ENCODE data around the gene SPARCL1. TPM values are rescaled to one million over a fixed set of nuclear protein-coding genes. Genes with fewer than 3 reads are reported as not detected.
"Not testable (repeated sequence)": the region's sequence is repeated elsewhere in the genome, so short reads cannot be mapped to it uniquely, and the experiment has no call there.

Gene SPARCL1
- total and polyA plus RNA-seq, 4 experiments from 2014 or later = not detected

- Mint-ChIP-seq H3K9me3 (peaks cover 0 to 2% (median 0%) of the 10 kb centered on the region in 8 donors), H3K4me3 (no peak overlapping the region), H3K4me1 (peaks cover 37 to 73% (median 54%) of the 10 kb centered on the region in 4 donors), H3K36me3 (peaks cover 0 to 8% of the 10 kb centered on the region in 2 donors), H3K27ac (no peak overlapping the region), H3K27me3 (no peaks in the 10 kb centered on the region)
- intact Hi-C loops (cut with micrococcal nuclease) = loop anchor here (10.0 kb wide), 2 partner anchors 52 to 1028 kb away; partner anchors contain the start of gene HERC5
- Histone ChIP-seq H3K27ac (ENCODE audit: low read depth, low read length) (no peak overlapping the region), H3K27me3 (ENCODE audit: insufficient read depth, low read length) (no peaks in the 10 kb centered on the region), H3K36me3 (ENCODE audit: insufficient read depth, low read length) (no peaks in the 10 kb centered on the region), H3K4me3 (ENCODE audit: low read length in 2 of 2) (no peak overlapping the region), H3K4me1 (ENCODE audit: insufficient read depth, low read length) (peaks cover 31% of the 10 kb centered on the region), H3K9me3 (ENCODE audit: control insufficient read depth in 1 of 2, low read length in 2 of 2) (no peaks in the 10 kb centered on the region)
- DNase-seq = no peak
- POLR2A ChIA-PET (ENCODE audit: partially characterized antibody) = no interaction called here
- CTCF ChIA-PET (ENCODE audit: partially characterized antibody) = no interaction called here
Measured at GRCh38 chr4:87426865-87427517, 102.2 kb downstream of the SPARCL1 start.

- Histone ChIP-seq H3K27ac (ENCODE audit: low read depth, low read length) (no peak overlapping the region), H3K9me3 (ENCODE audit: control insufficient read depth in 1 of 2, low read length in 2 of 2) (no peaks in the 10 kb centered on the region), H3K4me3 (ENCODE audit: low read length in 2 of 2) (no peak overlapping the region), H3K4me1 (ENCODE audit: insufficient read depth, low read length) (peaks cover 40% of the 10 kb centered on the region), H3K36me3 (ENCODE audit: insufficient read depth, low read length) (no peaks in the 10 kb centered on the region), H3K27me3 (ENCODE audit: insufficient read depth, low read length) (no peaks in the 10 kb centered on the region)
- peak overlapping the region in 2 of 7 donors; percentile 17 to 63 for H3K27ac Mint-ChIP-seq
- H3K4me1 Mint-ChIP-seq = peaks cover 34 to 73% (median 55%) of the 10 kb centered on the region in 4 donors
- H3K4me3 Mint-ChIP-seq = no peak overlapping the region
- peaks cover 0 to 2% (median 0%) of the 10 kb centered on the region in 8 donors for H3K9me3 Mint-ChIP-seq
- no peak for DNase-seq
- H3K36me3 Mint-ChIP-seq = peaks cover 0 to 8% of the 10 kb centered on the region in 2 donors
- no peaks in the 10 kb centered on the region for H3K27me3 Mint-ChIP-seq
- POLR2A ChIA-PET (ENCODE audit: partially characterized antibody) = interaction anchor here (0.9 to 1.6 kb wide), 2 partner anchors 35 to 37 kb away, joined by 3 to 4 read pairs; partner anchors contain the start of gene HSD17B11
- intact Hi-C loops (cut with micrococcal nuclease) = loop anchor here (10.0 kb wide), 2 partner anchors 51 to 1029 kb away; partner anchors contain the start of gene HERC5
- CTCF ChIA-PET (ENCODE audit: partially characterized antibody) = interaction anchor here (1.2 kb wide), 1 partner anchor 49 kb away, joined by 4 read pairs; no protein-coding TSS in a partner anchor
Measured at GRCh38 chr4:87425711-87426110, 103.5 kb downstream of the SPARCL1 start.

DNA sequence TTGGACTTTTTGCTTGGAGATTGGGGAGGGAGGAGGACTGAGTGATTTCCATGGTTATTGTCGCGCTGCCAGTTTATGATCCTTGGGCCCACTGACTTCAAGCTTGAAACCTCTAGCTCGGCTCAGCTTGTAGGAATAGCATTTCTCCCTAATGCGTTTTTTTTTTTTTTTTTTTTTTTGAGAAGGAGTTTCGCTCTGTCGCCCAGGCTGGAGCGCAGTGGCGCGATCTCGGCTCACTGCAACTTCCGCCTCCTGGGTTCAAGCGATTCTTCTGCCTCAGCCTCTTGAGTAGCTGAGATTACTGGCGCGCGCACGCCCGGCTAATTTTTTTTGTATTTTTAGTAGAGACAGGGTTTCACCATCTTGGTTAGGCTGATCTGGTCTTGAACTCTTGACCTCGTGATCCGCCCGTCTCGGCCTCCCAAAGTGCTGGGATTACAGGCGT, 105.1 kb downstream of the SPARCL1 start:
- not testable (repeated sequence) for H3K9me3 Mint-ChIP-seq; H3K27me3 ChIP-seq (ENCODE audit: insufficient read depth, low read length); H3K9me3 ChIP-seq (ENCODE audit: control insufficient read depth in 1 of 2, low read length in 2 of 2); H3K4me3 ChIP-seq (ENCODE audit: low read length in 2 of 2); H3K27me3 Mint-ChIP-seq; H3K36me3 ChIP-seq (ENCODE audit: insufficient read depth, low read length); DNase-seq; H3K27ac ChIP-seq (ENCODE audit: low read depth, low read length); H3K36me3 Mint-ChIP-seq
- ChIA-PET POLR2A (ENCODE audit: partially characterized antibody) (interaction anchor here (1.6 kb wide), 2 partner anchors 33 to 860 kb away, joined by 4 to 7 read pairs; partner anchors contain the start of genes HSD17B11 and PPM1K), CTCF (ENCODE audit: partially characterized antibody) (interaction anchor here (5.8 kb wide), 1 partner anchor 47 kb away, joined by 42 read pairs; no protein-coding TSS in a partner anchor)
- H3K4me1 ChIP-seq (ENCODE audit: insufficient read depth, low read length) = peaks cover 34% of the 10 kb centered on the region
- H3K4me1 Mint-ChIP-seq = peaks cover 23 to 66% (median 46%) of the 10 kb centered on the region in 4 donors
- peak overlapping the region; percentile 67 to 99 (median 81) for H3K4me3 Mint-ChIP-seq
- intact Hi-C loops (cut with micrococcal nuclease) = loop anchor here (5.0 to 10.0 kb wide), 3 partner anchors 49 to 1398 kb away; partner anchors contain the start of gene HERC5
- H3K27ac Mint-ChIP-seq = peak overlapping the region in 5 of 7 donors; percentile 68 to 98 (median 85)

Other genes with a start within 250 kb of the SPARCL1 start
- under 1 TPM; 0.35 to 0.58 TPM for gene HSD17B13, start 206.5 kb downstream of the SPARCL1 start, total RNA-seq
- under 1 TPM in 1 of 2 donors, not detected in 1; 0.14 TPM for gene HSD17B13, start 206.5 kb downstream of the SPARCL1 start, polyA plus RNA-seq
- gene HSD17B11, start 138.2 kb downstream of the SPARCL1 start, total RNA-seq = 10 to 100 TPM; 69.7 to 69.8 TPM
- 100 to 1,000 TPM in 1 of 2 donors, 10 to 100 TPM in 1; 69.2 to 130 TPM for gene HSD17B11, start 138.2 kb downstream of the SPARCL1 start, polyA plus RNA-seq
- gene NUDT9, start 106.8 kb downstream of the SPARCL1 start, total RNA-seq = 10 to 100 TPM; 16.7 to 18.3 TPM
- 10 to 100 TPM; 21.2 to 24.9 TPM for gene NUDT9, start 106.8 kb downstream of the SPARCL1 start, polyA plus RNA-seq
- gene DSPP, start 79.2 kb upstream of the SPARCL1 start, total RNA-seq = not detected
- gene DSPP, start 79.2 kb upstream of the SPARCL1 start, polyA plus RNA-seq = not detected
- not detected for gene DMP1, start 120.9 kb upstream of the SPARCL1 start, total RNA-seq
- gene DMP1, start 120.9 kb upstream of the SPARCL1 start, polyA plus RNA-seq = not detected

Data from CD4-positive, alpha-beta memory T cell (primary cell).